T-helper 1 cell treated with Interleukin-12 subunit alpha and Interleukin-12 subunit beta and Interleukin-4 antibody, amounts not matched to agents 30 ng/mL and 1 ng/mL, for 36 hours (primary cell): ENCODE results near the gene PLD2. TPM values are rescaled to one million over a fixed set of nuclear protein-coding genes. Genes with fewer than 3 reads are reported as not detected.

ENCODE experiments used
- intact Hi-C: fragments of 100-400 bp; cut with micrococcal nuclease; formaldehyde crosslinking; loops from one replicate; pipeline ENCODE4 v1.15.1; 2024
- total RNA-seq: library from RNA; stranded (reverse); gene quantifications from 2 replicates; pipeline ENCODE4 v1.2.3, GENCODE V29; 2022

PLD2 gene
- 34.8 and 37.2 TPM in 2 replicates for total RNA-seq

- intact Hi-C loops = loop anchor here (1.0 to 2.0 kb wide), 4 partner anchors 11 to 97 kb away; partner anchors contain the start of genes ARRB2, MINK1 and PSMB6
These were observed at the start of gene PLD2 for GRCh38 chr17:4806777-4807604. PLD2 (plus strand) TSS chr17:4807152; CDS start chr17:4807773, 621 bp downstream.

- intact Hi-C loops = no loop called here
These were observed 47.1 kb upstream of the PLD2 start for GRCh38 chr17:4759776-4760236.

- intact Hi-C loops = no loop called here
These were observed 42.4 kb upstream of the PLD2 start for GRCh38 chr17:4764595-4764994.

GRCh38 chr17:4766201-4766600, 40.8 kb upstream of the PLD2 start:
- intact Hi-C loops = no loop called here

GRCh38 chr17:4766723-4767122, 40.2 kb upstream of the PLD2 start:
- intact Hi-C loops = no loop called here

GRCh38 chr17:4768298-4768697, 38.7 kb upstream of the PLD2 start:
- intact Hi-C loops = no loop called here

GRCh38 chr17:4769628-4770027, 37.3 kb upstream of the PLD2 start:
- intact Hi-C loops = no loop called here

- intact Hi-C loops = no loop called here
These were observed 35.3 kb upstream of the PLD2 start, which contains the start of gene TM4SF5 for GRCh38 chr17:4771519-4772234. TM4SF5 (plus strand) TSS chr17:4771886; CDS start chr17:4771923, 37 bp downstream.

- intact Hi-C loops = no loop called here
These were observed 34.7 kb upstream of the PLD2 start for GRCh38 chr17:4772235-4772613.

GRCh38 chr17:4777969-4778760, 28.8 kb upstream of the PLD2 start:
- intact Hi-C loops = no loop called here

GRCh38 chr17:4780325-4780955, 26.5 kb upstream of the PLD2 start:
- intact Hi-C loops = no loop called here

- intact Hi-C loops = no loop called here
These were observed 24.3 kb upstream of the PLD2 start for GRCh38 chr17:4782652-4783051.

GRCh38 chr17:4785311-4786105, 21.4 kb upstream of the PLD2 start:
- intact Hi-C loops = loop anchor here (1.0 to 5.0 kb wide), 3 partner anchors 47 to 148 kb away; partner anchors contain the start of genes ARRB2, CXCL16 and ZMYND15

GRCh38 chr17:4786106-4786511, 20.8 kb upstream of the PLD2 start, which contains the start of gene VMO1:
VMO1 (minus strand) TSS chr17:4786364; CDS start chr17:4786352, 12 bp downstream.
- intact Hi-C loops = loop anchor here (2.0 to 5.0 kb wide), 2 partner anchors 47 to 149 kb away; partner anchors contain the start of genes CXCL16 and ZMYND15

GRCh38 chr17:4786516-4786915, 20.4 kb upstream of the PLD2 start:
- intact Hi-C loops = loop anchor here (2.0 to 5.0 kb wide), 2 partner anchors 48 to 149 kb away; partner anchors contain the start of genes CXCL16 and ZMYND15

- intact Hi-C loops = loop anchor here (5.0 kb wide), 1 partner anchor 151 kb away; no protein-coding TSS in a partner anchor
These were observed 18.7 kb upstream of the PLD2 start for GRCh38 chr17:4788159-4788806.

- intact Hi-C loops = loop anchor here (5.0 kb wide), 1 partner anchor 152 kb away; no protein-coding TSS in a partner anchor
These were observed 17.9 kb upstream of the PLD2 start, which contains the start of gene GLTPD2 for GRCh38 chr17:4788807-4789700. GLTPD2 (plus strand) TSS chr17:4788964; CDS start chr17:4789012, 48 bp downstream.

- intact Hi-C loops = loop anchor here (5.0 kb wide), 1 partner anchor 152 kb away; no protein-coding TSS in a partner anchor
These were observed 17.3 kb upstream of the PLD2 start for GRCh38 chr17:4789701-4789950.
